NCI-H526 treated with DMSO at 0.1 percent for 48 hours (cell line): ENCODE data around the gene BACE2.

Experiments
- DNase-seq: peaks from one replicate; lab custom pipeline; 2025; lab: John Stamatoyannopoulos, UW

BACE2 gene

DNA sequence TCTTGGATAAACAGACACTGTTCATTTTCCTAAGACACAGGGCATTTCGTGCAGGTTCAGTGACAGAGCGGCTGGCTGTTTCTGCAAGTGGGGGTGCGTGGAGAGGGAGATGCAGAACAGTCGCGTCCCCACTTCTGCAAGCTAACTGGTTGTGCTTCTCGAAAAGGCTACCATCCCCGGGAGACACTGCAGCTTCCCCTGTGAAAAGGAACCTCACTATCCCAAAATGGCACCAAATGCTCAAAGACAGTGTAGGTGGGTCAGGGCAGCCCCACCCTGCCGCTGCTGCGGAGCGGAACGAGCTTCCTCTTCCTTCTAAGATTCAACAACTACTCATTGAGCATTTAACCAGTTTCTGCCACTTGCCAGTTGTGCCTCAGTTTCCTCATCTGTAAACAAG is 19.2 kb upstream of the BACE2 start:
- DNase-seq = no peak

DNA sequence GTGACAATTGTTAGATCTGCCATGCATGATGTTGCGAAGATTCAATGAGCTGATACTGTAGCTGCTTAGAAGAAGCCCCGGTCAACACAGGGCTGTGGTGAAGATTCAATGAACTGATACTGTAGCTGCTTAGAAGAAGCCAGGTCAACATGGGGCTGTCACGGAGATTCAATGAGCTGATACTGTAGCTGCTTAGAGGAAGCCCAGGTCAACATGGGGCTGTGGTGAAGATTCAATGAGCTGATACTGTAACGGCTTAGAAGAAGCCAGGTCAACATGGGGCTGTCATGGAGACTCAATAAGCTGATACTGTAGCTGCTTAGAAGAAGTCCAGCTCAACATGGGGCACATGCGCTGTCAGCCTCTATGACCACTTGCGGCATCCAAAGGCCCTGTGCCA is 18.8 kb upstream of the BACE2 start:
- no peak for DNase-seq

DNA sequence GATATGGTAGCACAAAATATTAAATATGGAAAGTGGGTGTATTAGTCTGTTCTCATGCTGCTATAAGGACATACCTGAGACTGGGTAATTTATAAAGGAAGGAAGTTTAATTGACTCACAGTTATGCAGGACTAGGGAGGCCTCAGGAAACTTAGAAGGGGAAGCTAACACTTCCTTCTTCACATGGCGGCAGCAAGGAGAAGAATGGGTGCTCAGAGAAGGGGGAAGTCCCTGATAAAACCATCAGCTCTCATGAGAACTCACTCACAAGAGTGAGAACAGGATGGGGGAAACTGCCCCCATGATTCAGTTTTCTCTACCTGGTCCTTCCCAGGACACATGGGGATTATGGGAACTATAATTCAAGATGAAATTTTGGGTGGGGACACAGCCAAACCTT is 15.8 kb upstream of the BACE2 start:
- no peak for DNase-seq

DNA sequence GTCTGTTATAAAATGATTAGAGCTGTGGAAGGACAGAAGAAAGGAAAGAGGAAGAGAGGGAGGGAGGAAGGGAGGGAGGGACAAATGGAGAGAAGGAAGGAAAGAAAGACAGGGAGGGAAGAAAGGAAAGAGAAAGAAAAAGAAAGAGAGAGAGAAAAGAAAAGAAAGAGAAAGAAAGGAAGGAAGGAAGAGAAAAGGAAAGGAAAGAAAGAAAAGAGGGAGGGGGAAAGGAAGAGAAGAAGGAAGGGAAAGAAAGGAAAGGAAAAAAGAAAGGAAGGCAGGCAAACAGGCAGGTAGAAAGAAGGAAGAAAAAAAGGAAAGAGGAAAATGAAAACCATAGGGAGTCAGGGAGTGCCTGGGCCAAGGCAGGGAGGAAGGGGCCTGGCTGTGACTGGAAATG is 14.5 kb upstream of the BACE2 start:
- DNase-seq = no peak

DNA sequence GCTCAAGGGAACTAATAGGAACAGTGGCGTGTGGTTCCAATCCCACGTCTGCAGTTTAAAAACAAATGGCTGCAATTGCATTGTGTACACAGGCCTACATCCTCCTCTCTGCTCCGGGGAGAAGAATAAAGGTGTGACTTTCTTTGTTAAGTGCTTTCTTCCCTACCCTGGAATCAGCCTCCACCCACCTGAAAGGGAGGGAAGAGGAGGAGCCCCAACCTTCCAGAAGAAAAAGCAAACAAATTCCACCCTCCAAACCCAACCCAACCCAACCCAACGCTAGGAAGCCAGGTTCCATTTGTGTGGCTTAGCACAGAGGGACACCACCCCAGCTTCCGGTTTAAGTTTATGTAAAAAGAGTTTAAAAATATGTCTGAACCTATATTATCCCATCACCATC is 11.8 kb upstream of the BACE2 start:
- no peak for DNase-seq

DNA sequence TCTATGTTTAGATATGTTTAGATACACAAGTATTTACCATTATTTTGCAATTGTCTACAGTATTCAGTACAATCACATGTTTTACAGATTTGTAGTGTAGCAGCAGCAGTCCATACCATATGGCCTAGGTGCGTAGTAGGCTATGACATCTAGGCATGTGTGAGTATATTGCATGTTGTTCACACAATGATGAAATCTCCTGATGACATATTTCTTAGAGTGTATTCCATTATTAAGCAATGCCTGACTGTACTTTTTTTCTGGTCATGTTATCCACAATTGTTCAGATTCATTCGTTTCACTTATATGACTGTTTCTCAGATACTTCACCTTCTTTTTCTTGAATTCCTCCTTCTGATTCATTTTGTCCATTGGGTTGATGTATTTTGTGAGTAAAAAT is 9.9 kb upstream of the BACE2 start:
- no peak for DNase-seq

DNA sequence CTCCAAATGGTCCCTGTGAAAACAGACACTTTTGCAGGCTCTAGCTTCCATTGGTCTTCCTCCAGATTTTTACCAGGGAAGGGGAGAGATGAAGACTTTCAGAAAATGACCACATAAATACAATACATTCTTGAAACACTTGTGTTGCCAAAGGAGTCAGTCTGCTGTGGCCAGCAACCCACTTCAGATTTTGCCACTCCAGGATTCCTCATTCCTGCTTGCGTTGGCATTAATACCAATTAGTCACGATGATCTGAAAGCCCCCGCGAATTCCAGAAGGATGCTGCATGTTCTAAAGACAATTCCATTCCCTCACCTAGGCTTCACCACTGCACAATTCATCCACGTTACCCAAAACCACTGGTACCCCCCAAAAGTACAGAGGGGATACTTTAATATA is 7.9 kb upstream of the BACE2 start:
- DNase-seq = no peak

DNA sequence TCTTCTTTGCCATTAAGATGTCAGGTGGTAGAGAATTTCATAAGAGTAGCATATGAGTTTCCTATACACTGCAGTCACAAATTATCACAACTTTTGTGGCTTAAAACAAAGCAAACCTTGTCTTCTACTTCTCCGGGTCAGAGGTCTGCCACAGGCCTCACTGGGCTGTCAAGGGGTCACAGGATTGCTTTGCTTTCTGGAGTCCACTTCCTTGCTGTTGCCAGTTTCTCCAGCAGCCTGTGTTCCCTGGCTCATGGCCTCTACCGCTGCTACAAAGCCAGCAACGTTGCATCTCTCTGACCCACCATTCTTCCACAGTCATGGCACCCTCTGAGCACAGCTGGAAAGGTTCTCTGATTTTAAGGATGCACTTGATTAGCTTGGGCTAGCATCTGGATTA is 6.5 kb upstream of the BACE2 start:
- no peak for DNase-seq

DNA sequence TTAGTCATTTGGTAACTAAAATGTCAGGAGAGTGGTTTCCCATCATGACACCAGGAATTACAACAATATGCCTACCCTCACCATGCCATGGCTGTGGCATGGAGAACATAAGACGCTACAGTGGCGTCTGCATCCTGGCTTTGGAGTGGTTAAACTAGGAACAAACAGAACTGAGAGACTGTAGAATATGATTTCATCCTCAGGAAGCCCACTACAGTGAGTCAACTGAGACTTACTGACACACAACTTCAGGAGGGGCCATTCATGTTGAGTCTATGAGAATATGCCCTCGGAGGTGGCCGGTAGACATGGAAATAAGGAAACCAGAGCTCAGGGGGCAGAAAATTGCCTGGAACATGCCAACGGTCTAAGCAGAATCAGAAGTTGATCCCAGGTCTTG is 5.9 kb upstream of the BACE2 start:
- DNase-seq = no peak

DNA sequence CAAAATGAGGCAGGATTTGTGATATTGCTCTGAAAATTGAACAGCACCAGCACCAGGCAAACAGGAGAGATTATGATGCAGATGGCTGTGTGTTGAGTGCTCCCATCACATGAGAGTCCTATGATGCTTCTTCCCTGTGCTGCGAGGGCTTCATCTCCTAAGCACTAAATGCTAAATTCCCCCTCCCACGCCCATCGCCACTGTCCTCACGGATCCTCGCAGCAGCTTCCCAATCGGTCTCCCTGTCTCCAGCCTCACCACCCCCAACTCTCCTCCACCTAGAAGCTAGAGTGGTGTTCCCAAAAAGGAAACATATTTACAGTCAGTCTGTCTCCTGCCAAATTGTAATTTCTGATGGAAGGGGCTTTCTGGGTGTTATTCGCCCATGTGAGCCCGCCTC is 4.9 kb upstream of the BACE2 start:
- no peak for DNase-seq

DNA sequence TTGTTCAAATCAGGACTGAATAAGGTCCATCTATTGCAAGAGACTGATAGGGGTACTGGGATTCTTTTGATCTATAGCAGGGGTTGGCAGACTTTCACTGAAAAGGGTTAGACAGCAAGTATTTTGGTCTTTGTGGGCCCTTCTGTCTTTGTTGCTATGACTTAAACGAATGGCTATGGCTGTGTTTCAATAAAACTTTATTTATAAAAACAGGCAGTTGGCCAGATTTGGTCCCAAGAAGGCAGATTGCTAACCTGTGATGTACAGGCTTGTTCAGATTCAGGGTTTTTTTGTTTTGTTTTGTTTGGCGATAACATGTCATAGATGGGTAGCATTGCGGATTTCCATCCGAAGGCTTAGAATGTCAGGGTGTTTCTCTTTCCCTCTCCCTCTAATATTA is 3.9 kb upstream of the BACE2 start:
- DNase-seq = no peak

DNA sequence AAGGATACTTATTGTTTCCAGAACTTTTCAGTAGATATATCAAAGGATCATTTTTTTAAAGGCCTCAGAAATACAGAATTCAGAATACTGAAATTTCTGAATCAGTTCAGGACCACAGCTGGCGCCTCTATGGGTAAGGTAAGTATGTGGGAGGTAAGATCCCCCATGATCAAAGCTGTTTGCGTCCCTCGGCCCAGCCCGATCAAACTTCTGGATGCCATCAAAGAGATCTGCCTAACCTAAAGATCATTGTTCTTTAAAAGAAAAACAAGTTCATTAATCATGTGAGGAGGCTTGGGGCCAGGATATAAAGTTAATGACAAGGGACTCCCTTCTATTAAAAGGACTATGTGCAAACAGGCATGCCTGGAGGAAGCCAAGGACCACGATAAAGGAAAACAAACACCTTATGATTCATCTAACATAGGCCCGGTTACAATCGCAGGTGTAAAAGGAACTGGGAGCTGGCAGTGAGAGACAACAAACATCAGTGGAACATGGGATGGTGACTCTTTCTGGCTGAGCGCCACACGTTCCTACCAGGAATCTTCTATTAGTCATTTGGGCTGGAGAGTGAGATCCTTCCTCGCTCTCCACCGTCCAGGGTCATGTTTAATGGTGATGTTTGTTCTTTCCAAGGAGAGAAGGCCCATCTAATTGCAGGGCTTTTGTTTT is 2.8 kb upstream of the BACE2 start:
- DNase-seq = no peak

DNA sequence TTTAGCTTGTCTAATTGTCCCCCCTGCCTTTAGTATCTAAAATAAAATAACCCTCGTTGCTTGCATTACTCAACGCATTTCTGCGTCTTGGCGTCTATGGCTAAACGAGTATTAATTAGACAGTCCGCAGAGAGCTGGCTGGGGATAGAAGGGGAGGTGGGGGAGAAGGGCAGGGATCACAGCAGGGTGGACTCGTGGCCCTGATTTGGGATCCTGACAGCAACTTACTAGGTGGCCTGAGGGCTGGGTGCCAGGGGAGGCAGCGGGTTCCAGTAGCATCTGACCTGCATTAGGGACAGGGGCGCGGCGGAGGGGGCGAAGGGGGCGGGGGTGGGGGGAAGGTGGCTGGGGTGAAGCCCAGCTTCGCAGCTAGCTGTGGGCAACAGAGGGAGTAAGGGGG is 1.1 kb upstream of the BACE2 start:
- no peak for DNase-seq

DNA sequence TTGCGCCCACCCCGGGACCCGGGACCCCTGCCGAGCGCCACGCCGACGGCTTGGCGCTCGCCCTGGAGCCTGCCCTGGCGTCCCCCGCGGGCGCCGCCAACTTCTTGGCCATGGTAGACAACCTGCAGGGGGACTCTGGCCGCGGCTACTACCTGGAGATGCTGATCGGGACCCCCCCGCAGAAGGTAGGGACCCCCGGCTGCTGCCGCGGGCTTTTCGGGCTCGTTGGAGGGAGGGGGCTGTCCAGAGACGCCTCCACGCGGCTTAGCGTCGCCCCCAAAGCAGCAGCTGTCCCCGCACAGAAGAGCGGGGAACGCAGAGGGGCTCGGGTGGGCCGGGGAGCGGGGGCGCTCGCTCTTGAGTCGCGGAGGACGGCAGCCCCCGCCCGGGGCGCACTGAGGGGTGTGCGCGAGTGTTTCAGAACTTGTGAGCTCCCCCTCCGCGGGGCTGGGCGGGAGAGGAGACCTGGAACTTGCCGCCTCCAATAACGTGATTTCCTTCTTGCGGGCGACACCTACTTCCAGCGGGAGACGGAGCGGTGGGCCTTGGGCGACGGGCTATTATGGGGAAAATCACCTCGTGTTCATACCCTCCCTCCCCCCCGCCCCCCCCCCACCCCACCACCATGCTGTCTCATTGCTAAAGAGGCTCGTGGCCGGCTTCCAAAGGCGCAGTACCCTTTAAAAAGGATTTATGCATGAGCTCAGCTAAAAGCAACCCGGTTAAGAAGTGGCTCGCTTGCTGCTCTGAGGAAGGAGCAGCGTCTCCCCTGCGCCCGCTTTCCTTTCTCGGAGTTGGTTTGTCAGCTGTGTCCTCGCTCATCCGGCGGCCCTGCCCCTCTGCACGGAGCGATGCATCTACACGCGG is 664 bp downstream of the BACE2 start:
- DNase-seq = peak; percentile 53

DNA sequence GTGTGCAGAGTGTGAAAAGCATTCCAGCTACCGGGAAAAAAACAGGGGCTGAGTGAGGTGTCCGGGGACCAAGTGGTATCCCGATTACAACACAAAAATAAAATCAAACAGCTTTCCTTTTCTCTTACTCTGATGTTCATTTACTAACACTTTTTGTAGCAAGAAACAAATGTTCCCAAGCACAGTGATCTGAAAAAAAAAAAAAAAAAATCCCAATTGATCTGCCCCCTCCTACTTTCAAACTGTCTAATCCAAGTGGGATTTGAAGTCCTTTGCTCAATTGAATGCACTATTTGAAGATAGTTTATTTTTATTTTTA is 1.3 kb downstream of the BACE2 start:
- no peak for DNase-seq

DNA sequence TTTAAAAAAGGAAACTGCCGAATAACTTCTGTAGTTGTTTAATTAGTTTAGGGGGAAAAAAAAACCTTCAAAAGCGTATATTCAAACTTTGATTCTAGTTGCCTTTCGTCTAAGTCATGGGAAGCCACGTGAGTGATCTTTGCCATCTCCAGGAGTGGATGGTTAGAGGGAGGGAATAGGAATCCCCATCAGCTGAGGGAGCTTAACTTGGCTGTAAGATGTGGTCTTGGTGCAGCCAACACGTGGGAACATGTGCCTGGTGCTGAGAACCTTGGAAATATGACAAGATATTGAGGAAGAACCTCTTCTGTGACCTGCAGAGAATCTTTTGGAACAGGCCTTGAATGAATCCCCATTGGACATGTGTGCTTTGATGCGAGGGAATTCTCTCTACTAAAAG is 1.7 kb downstream of the BACE2 start:
- DNase-seq = no peak

DNA sequence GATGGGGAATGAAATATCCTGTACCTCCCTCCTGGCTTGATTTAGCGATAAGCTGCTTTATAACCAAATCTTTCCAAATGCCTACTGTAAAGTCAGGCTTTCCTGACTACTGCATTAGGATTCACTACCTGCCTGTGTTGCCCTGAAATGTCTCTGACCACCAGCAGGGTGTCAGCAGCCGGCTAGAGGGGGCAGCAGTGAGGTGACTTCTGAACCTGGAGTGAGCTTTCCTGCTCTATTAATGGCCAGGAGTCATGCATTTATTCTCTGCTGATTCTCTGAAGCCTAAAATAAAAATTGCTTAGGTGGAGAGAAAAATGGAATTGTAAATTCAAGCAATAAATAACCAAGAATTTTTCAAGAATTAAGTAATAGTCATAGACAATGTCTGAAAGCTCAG is 2.5 kb downstream of the BACE2 start:
- peak; percentile 71 for DNase-seq

DNA sequence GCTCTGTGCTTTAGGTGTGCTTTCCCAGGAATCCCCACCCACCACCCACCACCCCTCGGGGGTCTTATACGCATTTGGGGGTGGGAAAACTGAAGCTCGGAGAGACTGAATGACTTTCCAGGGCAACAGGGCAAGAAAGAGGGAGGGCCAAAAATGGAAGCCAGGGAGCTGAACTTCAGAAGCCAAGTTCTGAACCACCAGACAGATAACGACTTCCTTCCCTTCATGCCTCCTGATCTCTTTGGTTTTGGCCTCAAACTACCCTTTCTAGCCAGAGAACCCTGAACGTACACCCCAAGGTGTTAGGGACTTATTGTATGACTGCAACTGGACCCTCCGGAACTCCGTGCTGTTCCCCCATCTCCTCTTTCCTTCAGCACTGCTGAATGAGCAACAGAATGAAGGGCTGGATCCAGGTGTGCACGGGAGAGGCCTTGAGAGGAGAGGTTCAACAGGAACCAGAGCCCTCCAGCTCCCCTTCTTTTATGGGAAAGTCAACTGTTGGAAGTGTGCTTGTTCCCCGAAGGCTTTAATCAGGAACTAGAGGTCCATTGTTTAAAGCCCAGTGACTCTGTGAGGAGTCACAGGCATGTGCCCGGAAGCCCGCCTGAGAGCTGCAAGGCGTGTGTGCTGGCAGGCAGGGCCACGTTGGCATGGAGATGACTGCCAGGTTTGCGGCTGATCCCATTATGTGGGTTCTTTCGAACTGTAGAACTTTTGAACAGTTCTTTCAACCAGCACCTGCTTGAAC is 3.1 kb downstream of the BACE2 start:
- DNase-seq = peak; percentile 35

DNA sequence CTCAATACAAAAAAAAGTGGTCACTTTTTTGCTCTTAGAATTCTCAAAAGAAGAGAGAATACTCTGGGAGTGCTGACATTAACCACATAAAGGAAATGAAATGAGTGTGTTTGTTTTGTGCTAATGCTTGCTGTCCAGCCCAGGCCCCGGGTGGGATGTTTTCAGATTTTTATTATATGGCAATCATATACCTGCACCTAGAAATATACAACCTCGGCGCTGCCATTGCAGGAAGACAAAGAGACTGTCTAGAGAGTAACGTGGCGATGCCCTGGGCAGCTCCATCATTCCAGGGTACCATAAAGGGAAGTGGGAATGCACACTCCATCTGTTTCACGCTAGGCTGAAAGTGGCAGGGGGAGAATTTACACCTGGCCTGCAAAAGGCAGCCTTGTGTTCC is 7.1 kb downstream of the BACE2 start:
- DNase-seq = no peak

DNA sequence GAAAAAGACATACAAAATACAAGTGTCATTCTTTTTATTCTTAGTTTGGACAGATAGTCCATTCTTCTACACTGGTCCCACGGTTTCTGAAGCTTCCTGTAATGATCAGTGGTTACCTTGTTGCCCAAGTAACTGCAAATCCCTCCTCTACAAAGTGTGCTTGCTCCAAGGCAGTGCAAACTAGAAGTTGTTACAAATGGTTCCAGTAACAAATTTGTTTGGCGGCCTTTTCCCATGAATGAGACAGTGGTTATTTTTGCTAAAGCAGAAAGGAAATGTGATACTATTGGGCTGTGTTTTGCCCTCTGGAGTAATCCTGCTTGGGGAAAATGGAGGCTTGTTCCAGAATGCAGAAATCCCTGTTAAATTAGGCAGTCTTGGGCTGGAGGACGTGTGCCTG is 8.9 kb downstream of the BACE2 start:
- DNase-seq = no peak

DNA sequence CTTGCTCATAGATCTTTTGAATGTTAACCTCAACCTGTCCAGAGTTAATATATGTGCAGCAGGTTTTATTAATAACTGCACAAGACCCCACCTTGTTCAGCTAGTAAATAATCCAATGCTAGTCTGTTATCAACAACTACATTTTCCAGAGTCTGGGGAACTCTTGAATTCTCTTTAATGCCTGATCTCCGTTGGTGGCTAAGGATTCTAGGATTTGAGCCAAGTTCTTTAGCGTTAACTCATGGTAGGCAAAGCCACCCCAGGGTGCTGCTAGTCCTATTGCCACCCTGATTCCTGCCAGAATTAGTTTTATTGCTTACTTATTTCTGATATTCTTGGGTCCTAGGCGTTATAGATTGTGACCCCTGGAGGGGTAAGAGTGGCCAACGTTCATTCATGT is 12.8 kb downstream of the BACE2 start:
- no peak for DNase-seq

DNA sequence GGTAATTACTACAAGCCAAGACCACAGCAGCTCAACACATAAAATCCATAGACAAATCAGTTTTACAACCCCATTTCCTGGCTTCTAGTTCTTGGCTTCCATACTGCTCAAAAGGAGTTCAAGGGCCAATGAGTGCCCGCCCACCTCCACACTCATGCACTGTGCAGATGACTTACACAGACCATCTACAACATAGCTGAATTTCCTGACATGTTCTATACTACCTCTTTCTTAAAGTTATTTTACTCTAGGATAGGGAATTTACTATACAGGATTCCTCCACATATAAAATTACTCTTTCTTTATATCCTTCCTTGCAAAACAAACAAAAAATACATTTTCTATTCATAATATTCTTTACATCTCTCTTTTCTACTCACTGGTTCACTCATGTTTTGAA is 14.6 kb downstream of the BACE2 start:
- no peak for DNase-seq

DNA sequence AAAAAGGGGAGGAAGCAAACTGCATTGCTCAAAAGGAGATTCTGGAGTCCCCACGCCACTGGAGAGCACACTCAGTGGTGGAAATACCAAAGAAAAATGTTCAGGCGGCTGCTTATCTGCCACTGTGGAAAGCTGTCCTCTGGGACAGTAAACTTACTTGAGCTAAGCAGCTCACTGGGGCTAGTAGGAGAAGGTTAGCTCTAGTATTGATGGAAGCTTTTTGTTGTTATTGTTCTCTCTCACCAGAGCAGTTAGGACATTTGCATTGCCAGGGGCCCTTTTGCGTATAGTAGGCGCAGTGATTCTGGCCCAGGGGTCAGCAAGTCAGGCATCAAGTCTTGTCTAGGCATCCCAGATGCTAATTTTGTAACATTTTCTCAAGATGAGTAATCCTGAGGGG is 15.6 kb downstream of the BACE2 start:
- no peak for DNase-seq
